Stimulated activated CD8-positive, alpha-beta memory T cell treated with anti-CD3 and anti-CD28 coated beads, Interleukin-12 subunit alpha, Interleukin-12 subunit beta, amount 100 ng/mL, for 24 hours (primary cell): ENCODE results near the gene XPO4.

ENCODE experiments used
- DNase-seq: peaks from one replicate; pipeline ENCODE4 v3.0.0-alpha.2; 2020; ENCODE audit errors: extremely low read depth

The XPO4 gene

DNA sequence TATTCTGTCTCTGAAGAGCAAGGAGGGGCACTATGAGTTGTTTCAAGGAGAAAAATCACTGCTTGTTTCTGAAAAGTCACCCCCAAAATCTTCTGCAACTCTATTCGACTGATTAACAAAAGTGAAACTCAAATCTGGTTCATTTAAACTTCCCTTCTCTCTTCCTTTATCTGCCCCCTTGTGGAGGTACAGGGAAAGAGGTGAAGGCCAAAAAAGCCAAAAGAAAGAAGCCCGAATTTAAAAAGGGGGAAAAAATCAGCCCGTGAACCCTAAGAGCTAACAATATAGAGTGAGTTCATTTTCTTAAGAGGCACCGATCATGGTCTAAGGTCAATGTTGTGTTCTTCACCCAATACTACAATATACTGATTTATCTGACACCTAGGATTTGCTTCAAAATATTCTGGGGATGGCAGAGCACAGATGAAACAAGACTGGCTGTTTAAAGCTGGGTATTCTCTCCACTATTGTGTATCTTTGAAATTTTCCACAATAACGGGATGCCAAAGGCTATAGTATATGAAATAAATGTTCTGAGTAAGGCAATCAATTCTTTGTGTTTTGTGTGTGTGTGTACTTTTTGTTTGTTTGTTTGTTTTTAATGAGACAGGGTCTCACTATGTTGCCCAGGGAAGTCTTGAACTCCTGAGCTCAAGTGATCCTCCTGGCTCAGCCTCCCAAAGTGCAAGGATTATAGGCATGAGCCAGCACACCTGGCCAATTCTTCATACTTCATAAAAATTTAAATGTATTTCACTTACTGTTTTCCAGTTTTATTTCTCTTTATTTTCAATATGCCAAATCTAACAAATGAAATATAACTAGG is 73.8 kb downstream of the XPO4 start:
- no peak for DNase-seq

DNA sequence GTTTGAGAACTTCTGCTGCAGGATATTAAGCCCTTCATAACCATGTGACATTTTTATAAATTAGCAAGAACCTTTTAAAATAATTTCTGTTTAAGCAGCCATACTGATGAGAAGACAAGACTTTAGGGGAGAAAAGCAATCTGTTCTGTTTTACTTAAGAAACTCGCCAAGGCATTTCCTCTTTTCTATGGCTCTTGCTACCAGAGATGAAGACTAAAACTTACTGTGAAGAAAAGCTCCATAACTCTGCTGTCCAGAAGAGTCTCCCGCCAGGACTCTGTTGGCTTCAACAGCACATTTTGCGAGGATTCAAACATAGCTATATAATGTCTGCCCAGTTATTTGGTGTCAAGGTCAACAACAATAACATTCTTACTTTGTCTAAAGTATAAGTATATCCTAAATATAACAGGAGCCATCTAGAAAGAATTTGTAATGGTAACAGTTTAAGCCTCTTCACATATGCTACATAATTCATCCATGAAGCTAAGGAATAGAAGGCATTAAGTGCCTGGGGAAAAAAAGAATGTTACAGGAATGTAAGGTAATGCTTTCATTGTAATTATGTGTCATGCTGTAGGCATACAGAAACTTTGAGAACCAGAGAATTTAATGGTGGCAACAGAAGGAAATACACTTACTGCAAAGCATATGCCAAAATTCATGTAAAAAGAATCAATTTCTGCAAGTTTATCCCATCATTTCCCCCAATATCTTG is 75.5 kb downstream of the XPO4 start:
- no peak for DNase-seq

DNA sequence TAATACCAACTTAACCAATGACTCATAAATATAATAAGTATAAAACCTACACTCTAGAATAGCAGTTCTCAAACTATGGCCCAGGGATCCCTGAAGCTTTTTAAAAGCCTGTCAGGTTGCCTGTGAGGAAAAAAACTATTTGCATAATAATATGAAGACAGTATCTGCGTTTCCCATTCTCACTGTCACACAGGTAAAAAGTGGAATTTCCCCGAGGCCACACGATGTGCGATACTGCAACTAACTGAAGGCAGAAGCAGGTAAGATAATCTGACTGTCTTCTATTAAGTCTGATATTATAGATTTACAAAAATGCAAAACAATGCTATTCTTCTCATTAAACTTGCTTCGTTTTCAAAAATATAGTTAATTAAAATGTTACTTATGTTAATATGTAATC is 76.2 kb downstream of the XPO4 start:
- no peak for DNase-seq

DNA sequence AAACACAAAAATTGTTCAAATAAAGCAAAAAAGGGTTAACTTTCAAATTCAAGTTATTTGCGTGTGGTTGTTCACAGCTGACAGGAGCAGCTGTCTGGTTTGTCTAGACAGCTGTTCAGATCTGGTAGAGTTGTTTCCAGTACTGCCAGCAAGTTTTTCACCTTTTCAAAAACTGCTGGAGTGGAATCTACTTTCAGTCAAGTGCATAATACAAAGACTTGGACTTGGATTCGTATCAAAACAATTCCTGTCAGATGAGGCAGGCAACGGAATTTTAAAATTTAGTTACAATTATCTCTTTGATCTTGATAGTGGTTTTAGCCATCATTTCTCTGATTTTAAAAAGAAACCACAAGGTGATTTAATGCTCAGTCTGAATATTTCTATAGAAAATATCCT is 77.1 kb downstream of the XPO4 start:
- DNase-seq: no peak

DNA sequence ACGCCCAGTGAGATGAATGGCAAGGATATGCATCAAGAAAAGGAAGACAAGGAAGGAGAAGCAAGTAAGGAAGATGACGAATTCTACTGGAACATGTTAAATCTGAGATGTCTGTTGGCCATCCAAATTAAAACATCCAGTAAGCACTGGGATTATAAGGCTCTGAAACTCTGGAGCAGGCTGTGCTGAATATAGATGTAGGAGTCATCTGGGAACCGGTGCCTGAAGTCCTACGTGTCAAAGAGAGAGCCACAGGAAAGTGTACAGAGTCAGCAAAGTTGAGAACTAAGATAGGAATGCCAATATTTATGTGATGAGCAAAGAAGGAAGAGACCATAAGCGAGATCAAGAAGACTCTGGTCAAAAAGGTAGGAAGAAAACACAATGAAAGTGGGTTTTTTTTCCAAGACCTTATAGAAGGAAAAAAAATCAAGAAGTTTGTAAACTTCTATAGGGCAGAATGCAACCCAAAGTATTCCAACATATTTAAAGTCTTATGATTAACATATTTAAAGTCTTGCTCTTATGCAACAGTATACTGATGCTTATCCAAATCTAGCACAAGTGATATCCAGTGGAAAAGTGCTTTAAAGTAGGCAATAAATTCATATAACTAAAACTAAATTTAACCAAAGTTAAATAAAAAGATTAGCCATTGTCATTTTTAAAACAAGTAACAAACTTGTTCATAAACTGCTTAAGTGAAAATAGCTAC is 77.6 kb downstream of the XPO4 start:
- DNase-seq: no peak

DNA sequence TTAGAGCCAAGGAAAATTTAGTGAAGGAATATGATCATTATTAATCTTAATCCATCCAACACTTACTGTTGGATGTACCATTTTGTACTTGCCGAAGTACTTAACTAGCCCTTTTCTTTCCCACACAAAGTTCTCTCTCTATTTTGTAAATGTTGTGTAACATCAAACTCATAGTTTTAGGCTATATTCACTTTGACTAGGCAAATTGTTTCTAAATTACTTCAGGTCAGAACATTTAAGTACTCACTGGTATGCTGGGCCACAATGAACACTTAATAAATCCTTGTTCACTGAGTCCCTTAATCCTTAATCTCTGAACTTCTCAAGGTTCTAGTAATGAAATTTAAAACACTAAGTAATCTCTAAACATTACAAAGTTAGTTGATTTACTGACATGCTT is 79.5 kb downstream of the XPO4 start:
- DNase-seq: no peak

DNA sequence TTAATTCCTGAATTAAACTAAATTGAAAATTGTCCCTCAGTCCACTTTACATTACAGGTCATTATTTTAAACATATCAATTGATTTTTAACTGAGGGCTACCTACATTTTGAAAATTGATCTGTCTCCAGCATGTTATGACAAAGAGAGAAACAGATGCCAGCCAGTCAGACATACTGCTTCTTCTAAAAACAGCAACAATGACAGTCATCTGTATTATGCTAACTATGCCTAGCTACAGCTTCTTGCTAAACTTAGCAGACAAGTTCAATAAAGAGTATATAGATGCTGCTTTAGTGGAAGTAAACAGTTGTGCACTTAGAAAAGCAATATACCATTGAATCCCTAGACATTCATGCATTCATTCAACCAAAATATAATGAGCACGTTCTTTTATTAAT is 80.1 kb downstream of the XPO4 start:
- no peak for DNase-seq

DNA sequence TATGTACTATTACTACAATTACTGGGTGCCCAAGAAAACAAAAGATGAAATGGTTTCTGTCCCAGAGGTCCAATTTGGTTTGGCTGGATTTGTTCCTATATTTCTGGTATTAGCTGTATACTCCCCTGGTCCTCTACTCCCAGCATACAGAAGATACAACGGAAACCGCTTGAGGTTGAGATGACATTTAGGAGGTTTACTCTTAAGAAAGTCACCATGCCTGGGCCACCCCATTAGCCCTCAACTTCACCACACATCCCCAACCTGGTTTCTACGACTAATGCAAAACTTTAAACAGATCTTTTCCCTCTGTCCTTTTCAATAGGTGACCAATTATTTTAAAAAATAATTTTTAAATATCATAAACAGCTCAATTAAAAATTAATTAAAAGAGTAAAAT is 82.8 kb downstream of the XPO4 start:
- no peak for DNase-seq

DNA sequence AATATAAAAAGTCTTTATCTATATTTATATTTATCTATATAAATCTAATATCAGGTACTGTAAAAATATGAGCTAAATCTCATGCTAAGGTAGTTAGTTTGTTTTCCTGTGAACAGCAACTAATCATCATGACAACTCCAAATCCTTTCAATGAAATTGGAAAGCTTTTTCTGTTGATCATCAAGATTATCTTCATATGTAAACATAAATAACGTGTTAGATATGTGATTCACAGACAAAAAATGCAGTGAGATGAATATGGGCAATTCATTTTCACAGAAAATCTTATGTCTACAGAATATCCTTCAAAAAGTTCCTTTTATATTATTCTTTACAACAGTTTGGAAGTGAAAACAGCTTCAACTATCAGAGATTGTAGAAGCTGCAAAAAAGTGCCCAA is 87.1 kb downstream of the XPO4 start:
- DNase-seq: no peak

DNA sequence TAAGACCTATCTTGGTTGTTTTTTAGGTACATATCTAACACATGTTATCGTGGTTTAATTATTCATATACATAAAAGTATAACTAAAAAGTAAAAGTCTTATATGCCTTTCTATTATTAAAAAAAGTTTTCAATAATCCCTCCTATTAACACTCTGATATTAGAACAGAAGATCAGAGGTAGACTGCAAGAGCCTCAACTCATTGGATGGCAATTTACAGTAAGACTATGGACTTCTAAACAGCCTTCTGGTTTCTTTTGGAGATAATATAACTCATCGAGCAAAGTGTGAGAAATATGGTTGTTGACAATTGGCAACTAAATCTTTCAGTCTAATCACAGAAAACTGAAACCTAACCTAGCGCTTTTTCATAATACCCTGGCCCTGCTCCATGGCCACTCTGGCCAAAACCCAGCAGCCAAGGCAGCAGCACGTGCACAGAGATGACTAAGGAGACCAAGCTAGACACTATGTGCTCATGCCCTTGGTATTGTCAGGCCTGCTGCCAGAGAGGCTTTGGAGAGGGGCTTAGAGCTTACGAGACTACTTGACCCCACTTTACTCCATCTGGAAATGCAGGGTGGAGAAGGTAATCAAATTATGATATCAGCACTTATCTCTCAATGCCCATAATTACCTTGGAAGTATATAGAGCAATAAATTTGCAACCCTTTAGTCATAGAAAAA is 88.2 kb downstream of the XPO4 start:
- DNase-seq: no peak

DNA sequence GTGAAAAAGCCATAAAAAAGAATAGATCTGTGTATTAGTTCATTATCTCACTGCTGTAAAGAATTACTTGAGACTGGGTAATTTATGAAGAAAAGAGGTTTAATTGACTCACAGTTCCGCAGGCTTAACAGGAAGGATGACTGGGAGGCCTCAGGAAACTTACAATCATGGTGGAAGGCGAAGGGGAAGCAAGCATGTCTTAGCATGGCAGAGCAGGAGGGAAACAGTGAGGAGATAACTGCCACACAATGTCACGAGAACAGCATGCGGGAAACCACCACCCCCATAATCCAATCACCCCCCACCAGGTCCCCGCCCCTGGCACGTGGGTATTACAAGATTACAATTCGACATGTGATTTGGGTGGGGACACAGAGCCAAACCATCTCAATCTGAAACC is 89.7 kb downstream of the XPO4 start:
- no peak for DNase-seq

DNA sequence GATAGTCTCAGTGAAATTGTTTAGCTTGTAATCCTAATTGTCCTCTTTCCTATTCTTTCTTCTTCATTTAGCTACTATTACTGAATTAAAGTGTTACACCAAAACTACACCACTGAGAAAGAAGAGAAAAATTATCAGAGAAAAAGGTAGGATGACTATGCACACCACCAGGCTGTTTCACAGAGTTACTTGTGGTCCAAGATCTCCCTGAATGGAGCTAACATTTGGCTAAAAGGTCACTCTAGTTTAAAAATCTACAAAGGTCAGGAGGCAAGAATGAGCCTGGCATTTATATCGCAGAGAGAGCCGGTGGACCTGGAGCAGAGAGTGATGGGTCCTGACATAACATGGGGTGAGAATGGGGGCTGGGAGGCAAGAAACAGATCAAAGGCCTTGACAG is 91.7 kb downstream of the XPO4 start:
- DNase-seq: no peak

DNA sequence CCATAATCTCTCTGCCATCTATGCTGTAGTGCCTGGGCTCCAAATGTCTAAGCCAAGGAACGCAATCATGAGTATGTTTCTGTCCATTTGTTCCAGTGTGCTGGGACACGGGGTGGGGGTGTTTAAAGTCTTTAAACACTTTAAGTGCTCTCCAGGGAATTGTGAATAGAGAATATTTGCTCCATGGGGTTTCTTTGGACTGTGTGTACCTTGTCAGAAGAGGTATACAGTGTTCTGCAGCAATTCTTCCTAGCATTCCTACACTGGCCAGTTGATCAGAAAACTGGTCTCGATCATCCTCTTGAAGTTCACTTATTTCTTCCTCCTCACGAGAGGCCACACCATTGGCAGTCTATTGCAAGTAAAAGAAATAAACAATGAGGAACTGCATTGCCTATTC is 93.7 kb downstream of the XPO4 start:
- DNase-seq: no peak

DNA sequence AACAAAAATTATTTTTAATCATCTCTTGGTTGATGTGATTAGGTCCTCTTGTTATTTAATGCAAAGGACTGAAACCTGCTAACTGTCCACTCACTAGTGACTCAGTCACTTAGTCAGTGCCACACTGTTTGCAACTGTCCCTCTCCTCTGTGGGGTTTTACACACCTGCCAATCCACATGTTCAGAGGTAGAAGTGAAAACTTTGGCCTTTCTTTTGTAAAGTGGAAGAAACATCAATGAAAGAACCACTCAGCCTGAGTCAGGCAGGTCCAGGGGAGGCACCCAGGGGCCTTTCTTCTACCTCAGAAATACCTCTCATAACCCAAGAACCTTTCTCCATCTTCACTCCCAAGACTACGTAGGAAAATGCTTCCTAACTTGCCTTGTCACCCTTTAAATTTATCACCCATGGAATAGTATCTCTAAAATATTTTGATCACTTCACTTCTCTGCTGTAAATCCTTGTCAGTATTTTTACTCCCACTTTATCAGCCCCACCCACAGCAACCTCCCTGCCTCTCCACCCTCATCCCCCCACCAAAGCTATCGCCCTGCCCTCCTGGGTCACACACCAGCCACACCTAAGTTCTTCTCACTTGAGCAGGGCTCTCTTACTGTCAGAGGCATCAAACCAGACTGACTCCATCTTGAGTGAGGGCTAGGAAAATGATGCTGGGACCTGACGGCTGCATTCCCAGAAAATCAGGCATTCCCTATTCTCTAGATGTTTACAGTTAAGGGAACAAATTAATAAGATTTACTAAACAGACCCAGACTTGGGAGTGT is 99.2 kb downstream of the XPO4 start:
- DNase-seq: no peak

DNA sequence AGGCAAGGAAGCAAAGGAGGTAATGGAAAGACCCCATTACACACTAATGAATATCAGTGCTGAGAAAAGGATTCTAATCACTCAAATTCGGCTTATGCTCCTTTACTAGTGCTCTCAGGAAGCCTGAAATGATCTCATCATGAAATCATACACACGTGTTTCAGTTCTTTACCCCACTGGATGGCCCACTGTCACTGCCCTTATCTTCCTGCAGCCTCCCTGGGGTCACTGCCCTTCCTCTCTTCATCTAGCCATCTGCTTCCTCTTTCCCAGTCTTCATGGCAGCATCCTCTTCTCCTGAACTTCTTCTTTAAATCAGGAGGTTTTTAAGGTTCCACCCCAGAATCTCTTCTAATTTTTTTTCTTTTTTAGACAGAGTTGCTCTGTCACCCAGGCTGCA is 100.8 kb downstream of the XPO4 start:
- DNase-seq: no peak

DNA sequence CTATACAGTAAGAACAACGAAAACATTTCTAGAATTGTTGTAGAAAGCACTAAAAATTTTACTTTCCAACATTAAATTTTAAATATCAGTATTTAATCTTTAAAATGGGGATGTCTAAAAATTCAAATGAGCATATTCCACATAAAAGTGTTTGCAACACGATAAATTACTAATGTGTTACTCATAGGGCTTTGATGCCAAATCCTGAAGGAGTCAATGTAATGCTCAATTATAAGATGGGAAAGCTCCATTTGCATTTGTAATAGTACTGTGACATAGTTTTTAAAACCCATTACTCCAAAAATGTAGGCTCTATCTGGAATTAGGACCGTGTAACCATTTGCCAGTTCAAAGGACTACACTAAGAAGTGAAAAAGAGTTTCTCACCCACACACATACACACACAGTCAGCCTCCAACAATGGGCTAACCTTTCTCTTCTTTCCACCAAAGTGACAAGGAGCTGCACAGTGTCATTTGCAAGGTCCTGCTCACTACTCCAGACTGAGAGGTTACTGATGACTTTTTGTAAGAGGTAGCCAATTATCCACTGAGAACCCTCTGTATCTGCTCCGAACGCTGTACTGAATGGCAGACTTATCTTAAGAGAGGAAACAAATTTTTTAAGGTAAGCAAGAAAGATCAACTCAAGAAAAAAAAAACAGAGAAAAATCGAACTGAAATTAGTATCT is 102.7 kb downstream of the XPO4 start:
- DNase-seq: no peak

DNA sequence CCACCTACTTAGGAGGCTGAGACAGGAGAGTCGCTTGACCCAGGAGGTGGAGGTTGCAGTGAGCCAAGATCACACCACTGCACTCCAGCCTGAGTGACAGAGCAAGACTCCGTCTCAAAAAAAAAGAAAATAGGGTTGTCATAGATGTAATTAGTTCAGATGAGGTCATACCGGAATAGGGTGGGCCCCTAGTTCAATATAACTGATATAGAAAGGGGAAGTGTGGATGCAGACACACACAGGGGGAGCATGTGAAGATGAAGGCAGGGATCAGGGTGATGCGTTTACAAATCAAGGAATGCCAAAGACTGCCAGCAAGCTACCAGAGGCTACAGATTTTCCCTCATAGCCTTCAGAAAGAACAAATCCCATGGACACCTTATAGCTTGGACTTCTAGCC is 104.5 kb downstream of the XPO4 start:
- DNase-seq: no peak

DNA sequence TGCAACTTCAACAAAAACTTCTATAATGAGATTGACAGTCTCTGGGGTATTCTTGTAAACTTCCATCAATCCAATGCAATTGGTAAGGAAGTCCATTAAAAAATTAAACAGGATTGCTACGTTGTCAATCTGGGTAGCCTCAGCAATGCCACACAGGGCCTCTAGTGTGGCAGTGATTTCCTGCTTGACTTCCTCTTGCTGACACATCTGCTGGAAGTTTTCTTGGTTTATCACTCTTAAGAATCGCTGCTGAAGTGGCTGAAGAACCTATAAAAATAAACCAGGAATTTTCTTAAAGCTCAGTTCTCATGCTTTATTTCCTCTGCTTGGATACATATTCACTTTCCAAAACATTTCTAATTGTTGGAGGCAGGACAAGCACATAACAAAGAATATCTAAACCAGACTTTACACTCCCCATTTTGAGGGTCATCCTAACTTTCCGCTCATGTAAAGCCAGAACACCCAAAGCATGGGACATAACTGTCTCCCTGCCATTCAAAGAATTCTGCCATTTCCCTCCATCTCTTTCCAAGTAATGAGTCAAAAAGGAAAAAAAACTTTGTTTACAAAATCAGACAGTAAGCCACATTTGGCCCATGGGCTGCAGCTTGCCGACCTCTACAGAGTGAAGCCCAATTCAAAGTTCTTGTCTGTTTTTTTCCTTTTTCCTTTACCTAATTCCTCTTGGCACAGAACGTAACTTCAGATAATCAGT is 105.6 kb downstream of the XPO4 start:
- DNase-seq: no peak

DNA sequence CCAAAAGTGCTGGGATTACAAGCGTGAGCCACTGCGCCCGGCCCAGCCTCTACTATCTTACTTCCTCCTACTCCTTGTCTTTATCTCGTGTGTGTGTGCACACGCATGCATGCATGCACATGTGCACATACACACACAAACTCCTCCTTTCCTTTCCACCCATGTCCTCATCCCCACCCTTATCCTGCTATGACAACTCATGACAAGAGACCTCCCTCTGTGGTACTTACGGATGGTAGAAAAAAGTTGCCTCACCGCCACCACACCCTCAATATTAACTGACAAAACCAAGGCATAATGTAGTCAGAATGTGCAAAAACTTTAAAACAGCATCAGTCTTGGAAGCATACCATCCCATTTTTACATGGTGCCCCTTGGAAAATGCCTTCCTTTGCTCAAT is 112.9 kb downstream of the XPO4 start:
- no peak for DNase-seq

DNA sequence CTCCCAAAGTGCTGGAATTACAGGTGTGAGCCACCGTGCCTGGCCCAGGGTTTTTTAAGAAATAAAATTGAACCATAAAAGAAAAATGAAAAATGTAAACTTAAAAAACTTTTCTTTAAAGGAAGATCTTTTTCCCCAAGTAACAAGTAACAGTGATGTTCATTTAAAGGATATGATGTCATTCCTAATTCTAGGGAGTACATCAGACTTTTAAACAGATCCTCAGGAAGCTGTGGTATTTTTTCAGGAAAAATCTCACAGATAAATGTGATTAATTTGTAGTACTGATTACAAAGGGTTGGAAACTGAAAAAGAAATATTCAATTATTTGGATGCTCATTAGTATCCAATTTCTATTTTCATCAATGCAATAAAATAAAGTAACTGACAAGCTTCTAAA is 114.2 kb downstream of the XPO4 start:
- no peak for DNase-seq
